Kidney (tissue), 14 donors: ENCODE measurements around the gene ALK. TPM values are rescaled to one million over a fixed set of nuclear protein-coding genes. Genes with fewer than 3 reads are reported as not detected.

Source experiments
- DNase-seq, 5 donors: peaks; one replicate each; pipeline ENCODE4 v3.0.0-alpha.2; 2013 to 2020
- FAIRE-seq: peaks from 2 replicates; lab custom pipeline; 2012; peaks lifted over from hg19 to GRCh38; lab: Jason Lieb, UNC
- H3K27ac ChIP-seq, 2 donors: one replicate each; pipeline ENCODE4 v1.7.0; 2013; ENCODE audit warnings: low read depth in 2 of 2, low read length in 2 of 2, inconsistent platforms in 1 of 2
- H3K27me3 ChIP-seq: one replicate; pipeline ENCODE4 v1.7.1; 2013; ENCODE audit warnings: low read length, inconsistent platforms; ENCODE audit not compliant: control insufficient read depth, insufficient read depth
- H3K36me3 ChIP-seq, 3 donors: one replicate each; pipeline versions ENCODE4 v1.7.0 to v1.7.1; 2013; ENCODE audit warnings: low read length in 3 of 3, control low read depth in 1 of 3, inconsistent platforms in 1 of 3; ENCODE audit not compliant: insufficient read depth in 3 of 3, control insufficient read depth in 2 of 3
- H3K4me1 ChIP-seq, 3 donors: one replicate each; pipeline versions ENCODE4 v1.7.0 to v1.7.1; 2013; ENCODE audit warnings: low read length in 3 of 3, inconsistent platforms in 1 of 3, low read depth in 1 of 3; ENCODE audit not compliant: control insufficient read depth in 2 of 3, insufficient read depth in 2 of 3
- H3K4me3 ChIP-seq, 3 donors: one replicate each; pipeline versions ENCODE4 v1.7.0 to v1.8.1; 2013; ENCODE audit warnings: low read length in 3 of 3, control low read depth in 1 of 3, inconsistent platforms in 1 of 3
- H3K9ac ChIP-seq, 3 donors: one replicate each; pipeline versions ENCODE4 v1.7.0 to v1.7.1; 2013; ENCODE audit warnings: low read length in 3 of 3, control low read depth in 1 of 3, inconsistent platforms in 1 of 3
- H3K9me3 ChIP-seq, 3 donors: one replicate each; pipeline versions ENCODE4 v1.7.0 to v1.7.1; 2013; ENCODE audit warnings: low read length in 3 of 3, control low read depth in 1 of 3, inconsistent platforms in 1 of 3; ENCODE audit not compliant: control insufficient read depth in 2 of 3, insufficient read depth in 1 of 3
- CTCF ChIP-seq: IDR thresholded peaks from 3 replicates; pipeline ENCODE4 v1.5.1; 2012; ENCODE audit warnings: mild to moderate bottlenecking, moderate library complexity, borderline replicate concordance; ENCODE audit not compliant: insufficient read depth; ENCODE audit errors: extremely low read depth
- intact Hi-C: fragments of 100-400 bp; cut with DNase I; formaldehyde crosslinking; loops from one replicate; pipeline ENCODE4 v1.11.1; 2022
- polyA plus RNA-seq: library from polyadenylated mRNA; stranded (reverse); fragments of 350-450 nt; fragmentation: Illumina TruSeq; extraction: RNeasy Lipid Tissue Mini Kit (QIAGEN cat#74804); gene quantifications from one replicate; pipeline ENCODE4 v1.2.3, GENCODE V29; 2014; ENCODE audit warnings: low read depth, low replicate concordance; ENCODE audit not compliant: insufficient read depth
- total RNA-seq: library from RNA; stranded (reverse); fragmentation: NEBNext Ultra II Directional; extraction: Animal tissue kit (Norgen Biotek cat#: 25700); gene quantifications from one replicate; pipeline ENCODE4 v1.2.1, GENCODE V29; 2021
- donor health status: control.
- donor health status: control.
- donor health status: control.
- donor health status: control.
- donor health status: control.
- donor health status: DM: yes; HTN: yes; CAD: no.
- donor health status: Normal renal cell carcinoma (clear cell type).

Gene ALK
- total and polyA plus RNA-seq, 2 donors from 2014 or later = 0.13 TPM; not detected in 1

GRCh38 chr2:29589440-29590103 lies 331.8 kb downstream of the ALK start:
- no peak for TF ChIP-seq CTCF
- FAIRE-seq = no peak
- no peak for DNase-seq

GRCh38 chr2:29587402-29588190 lies 333.8 kb downstream of the ALK start:
- no peak for FAIRE-seq
- TF ChIP-seq CTCF = no peak

More at GRCh38 chr2:29589440-29590103, 331.8 kb downstream of the ALK start:
- no peaks in the 10 kb centered on the region for H3K27me3 ChIP-seq
- no peaks in the 10 kb centered on the region for H3K9me3 ChIP-seq
- H3K36me3 ChIP-seq = no peaks in the 10 kb centered on the region
- H3K27ac ChIP-seq = no peak overlapping the region
- no peak overlapping the region for H3K4me3 ChIP-seq
- intact Hi-C loops = no loop called here
- H3K4me1 ChIP-seq = no peaks in the 10 kb centered on the region
- no peak overlapping the region for H3K9ac ChIP-seq

GRCh38 chr2:29586919-29587318 lies 334.5 kb downstream of the ALK start:
- Histone ChIP-seq H3K4me3 (no peak overlapping the region), H3K9me3 (no peaks in the 10 kb centered on the region), H3K36me3 (no peaks in the 10 kb centered on the region), H3K27ac (no peak overlapping the region), H3K9ac (no peak overlapping the region), H3K27me3 (no peaks in the 10 kb centered on the region), H3K4me1 (no peaks in the 10 kb centered on the region)
- FAIRE-seq (no peak), DNase-seq (no peak)
- intact Hi-C loops = no loop called here
- TF ChIP-seq CTCF = no peak

More at GRCh38 chr2:29587402-29588190, 333.8 kb downstream of the ALK start:
- no peak for DNase-seq
- no peak overlapping the region for H3K4me3 ChIP-seq
- H3K9ac ChIP-seq = no peak overlapping the region
- no peaks in the 10 kb centered on the region for H3K27me3 ChIP-seq
- no peaks in the 10 kb centered on the region for H3K9me3 ChIP-seq
- no peaks in the 10 kb centered on the region for H3K4me1 ChIP-seq
- no peaks in the 10 kb centered on the region for H3K36me3 ChIP-seq
- no peak overlapping the region for H3K27ac ChIP-seq
- intact Hi-C loops = no loop called here
